ENCODE measurements around the gene SMAD9.

GRCh38 chr13:36850790-36851438 lies 69.1 kb downstream of the SMAD9 start:
- peak; percentile 37 for TF ChIP-seq CTCF (conservative IDR thresholded peaks at IDR 0.05; ENCODE audit: low read depth, low read length)
- TF ChIP-seq EZH2phosphoT487 (IDR thresholded peaks at IDR 0.05; ENCODE audit: borderline replicate concordance, low read length): no peak
- TF ChIP-seq EZH2 (IDR thresholded peaks at IDR 0.05; ENCODE audit: low read length, unreplicated experiment): no peak
